GM19455 (cell line): Measurements from ENCODE around the gene TTLL10.

Experiments
- ATAC-seq: cut with Tn5 transposase; IDR thresholded peaks from one replicate; pipeline ENCODE4 v1.9.1; 2021; ENCODE audit not compliant: unreplicated experiment

TTLL10 gene

DNA sequence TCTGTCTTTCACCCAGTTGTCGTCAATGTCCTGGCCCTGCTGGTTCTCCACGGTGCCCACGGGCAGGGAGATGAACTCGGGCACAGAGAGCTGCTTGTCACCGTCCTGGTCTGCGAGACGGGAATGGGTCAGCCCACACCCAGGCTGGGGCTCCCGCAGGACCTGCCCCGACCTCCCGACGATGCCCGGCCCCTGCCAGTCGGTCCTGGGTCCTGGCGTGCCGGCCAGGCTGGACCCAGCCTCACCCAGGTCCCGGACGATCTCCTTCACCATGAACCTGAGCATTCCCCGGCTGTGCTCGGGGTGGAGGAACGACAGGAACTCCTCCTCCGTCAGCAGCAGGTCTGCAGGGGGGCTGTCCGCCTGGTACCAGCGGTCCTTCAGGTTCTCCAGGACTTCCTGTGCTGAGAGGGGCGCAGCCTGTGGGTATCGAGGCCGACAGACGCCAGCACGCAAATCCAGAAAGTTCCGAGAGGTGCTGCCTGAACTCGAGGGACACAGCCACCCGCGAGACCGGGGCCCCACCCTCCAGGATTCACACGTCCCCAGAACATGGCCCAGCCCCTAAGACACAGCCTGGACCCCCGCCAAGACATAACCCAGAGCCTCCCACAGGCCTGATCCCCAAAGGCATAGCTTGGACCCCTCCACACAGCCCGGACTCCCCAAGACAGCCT lies 45.0 kb downstream of the TTLL10 start:
- no peak for ATAC-seq

DNA sequence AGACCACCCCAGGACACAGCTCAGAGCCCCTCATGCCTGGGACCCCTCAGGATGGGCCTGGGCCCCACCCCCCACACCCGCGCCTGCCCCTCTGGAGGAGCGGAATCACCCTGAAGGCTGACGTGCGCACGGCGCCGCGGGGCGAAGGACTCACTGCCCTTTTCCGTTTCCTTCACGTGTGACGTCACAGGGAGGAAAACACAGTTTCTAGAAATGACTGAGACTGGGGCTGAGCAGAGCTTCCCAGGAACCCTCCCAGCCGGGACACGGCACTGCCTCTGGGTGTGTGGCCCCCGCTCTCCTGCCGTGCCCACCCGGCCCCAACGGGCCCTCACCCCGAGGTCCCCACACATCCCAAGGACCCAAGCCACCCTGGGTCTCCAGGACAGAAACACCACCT lies 45.7 kb downstream of the TTLL10 start:
- ATAC-seq, result no peak

DNA sequence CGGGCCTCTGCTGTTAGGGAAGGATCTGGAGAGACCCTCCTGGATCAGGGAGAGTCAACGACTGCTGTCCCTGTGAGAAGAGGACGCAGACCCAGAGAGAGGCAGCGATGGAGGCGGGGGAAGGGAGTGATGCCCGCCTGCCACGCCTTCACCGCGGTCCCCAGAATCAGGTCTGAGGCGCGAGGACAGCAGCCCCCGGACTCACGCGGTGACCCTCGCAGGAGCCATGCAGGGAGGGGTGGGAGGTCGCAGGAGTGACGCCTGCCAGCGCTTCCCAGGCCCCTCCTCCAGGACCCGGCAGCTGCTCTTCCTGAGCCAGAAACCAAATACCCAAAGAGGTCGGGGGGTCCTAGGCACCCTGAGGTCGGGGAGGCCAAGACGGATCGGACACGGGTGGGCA lies 46.5 kb downstream of the TTLL10 start:
- no peak for ATAC-seq

DNA sequence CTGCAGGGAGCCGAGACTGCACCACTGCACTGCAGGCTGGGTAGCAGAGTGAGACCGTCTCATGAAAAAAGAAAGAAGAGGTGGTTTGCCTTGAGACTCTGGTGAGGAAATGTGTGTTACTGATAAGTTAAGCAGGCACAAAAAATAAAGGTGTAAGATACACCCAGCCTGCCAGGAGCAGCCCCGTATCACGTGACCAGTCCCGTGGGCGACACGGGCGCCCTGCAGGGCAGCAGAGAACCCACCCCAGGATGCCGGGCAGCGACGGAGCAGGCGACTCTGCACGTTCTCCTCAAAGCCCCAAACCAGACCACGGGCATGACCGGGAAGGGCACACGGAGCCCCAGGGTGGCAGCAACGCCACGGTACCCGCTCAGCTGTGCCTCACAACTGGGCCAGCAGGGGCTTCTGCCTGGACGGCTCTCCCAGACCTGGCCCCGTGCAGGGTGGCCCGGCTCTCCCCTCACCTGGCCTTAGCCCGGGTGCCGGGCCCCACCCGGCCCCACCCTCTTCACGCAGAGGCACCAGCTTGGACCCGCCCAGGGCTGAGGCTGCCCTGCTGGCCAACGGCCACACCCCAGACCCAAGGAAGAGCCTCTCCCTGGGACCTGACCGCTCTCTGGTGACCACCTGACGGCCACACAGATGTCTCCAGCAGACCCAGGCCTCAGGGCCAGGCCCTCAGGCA lies 48.4 kb downstream of the TTLL10 start:
- no peak for ATAC-seq

DNA sequence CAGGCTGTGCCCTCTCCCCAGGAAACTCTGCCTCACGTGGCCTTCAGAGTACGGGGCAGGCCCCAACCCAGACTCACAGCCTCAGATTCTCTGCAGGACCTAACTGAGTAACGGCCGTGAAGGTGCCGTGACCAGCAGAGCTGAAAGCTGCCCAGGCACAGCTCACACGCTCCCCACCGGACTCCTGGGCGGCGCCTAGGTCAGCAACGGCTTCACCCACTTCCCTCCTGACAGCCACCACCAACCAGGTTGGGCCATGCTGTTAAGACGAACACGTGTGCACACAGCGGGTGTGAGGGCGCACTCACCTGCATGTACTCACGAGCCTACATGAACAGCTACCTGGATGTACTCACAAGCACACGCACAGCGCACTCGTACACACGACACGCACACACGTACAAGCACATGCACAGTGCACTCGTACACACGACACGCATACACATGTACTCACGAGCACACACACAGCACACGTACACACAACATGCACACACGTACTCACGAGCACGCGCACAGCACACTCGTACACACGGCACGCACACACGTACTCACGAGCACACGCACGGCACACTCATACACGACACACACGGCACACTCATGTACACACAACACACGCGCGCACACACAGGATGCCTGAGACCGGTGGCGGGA lies 49.0 kb downstream of the TTLL10 start:
- no peak for ATAC-seq

DNA sequence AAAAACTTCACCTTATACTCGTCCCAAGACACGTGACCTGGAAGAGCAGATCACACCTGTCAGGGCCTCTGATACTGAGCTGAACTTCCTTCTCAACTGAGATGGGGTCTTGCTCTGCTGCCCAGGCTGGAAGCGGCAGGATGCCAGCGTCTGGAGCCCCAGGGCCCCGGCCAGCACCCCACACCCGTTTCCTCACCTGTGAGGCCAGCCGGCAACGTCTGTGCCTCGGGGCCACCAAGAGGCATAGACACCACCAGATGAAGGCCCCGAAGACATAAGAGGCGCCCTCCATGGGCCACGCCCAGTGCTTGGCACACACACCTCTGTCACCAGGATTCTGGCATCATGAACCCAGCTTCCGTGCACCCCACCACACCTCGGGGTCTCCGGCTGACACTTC lies 49.6 kb downstream of the TTLL10 start:
- no peak for ATAC-seq

DNA sequence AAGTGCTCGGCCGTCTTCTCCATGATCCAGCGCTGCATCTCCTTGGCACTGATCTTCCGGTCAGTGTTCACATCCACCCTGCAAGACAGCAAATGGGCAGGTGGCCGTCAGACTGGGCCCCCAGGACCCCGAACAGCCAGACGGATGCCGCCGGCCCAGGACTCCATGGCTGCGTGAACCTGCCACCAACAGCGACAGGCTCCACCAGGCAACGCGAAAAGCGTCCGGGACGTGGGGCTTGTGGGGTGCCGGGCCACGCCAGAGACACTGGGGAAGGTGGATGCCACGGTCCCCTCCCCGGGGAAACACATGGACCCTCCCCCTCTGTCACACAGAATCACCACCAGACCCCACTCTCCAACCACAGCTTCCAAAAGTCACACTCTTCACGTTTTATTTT lies 50.2 kb downstream of the TTLL10 start:
- ATAC-seq, result no peak

DNA sequence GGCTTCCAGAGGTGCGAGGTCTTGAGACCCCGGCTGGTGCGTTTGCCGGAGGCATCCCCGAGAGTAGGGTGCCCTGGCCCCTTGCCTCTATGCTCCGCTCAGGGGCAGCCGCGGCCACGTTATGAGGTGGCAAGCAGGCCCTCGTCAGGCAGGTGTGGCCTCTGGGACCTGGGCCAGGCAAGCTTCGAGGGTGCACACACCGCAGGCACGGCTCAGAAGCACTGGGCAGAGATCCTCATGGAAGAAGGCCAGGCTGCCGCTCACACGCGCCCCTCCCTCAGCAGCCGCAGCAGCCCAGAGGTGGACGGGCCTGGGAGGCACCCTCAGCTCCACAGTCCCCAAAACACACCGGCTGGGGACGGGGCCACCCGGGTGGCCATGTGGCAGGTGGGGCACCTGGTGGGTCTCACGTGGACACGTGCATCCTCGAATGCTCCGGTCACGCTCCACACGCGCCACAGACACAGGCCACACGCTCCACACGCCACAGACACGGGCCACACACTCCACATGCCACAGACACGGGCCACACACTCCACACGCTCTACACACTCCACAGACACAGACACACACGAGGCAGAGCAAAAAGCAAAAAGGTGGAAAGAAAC lies 51.7 kb downstream of the TTLL10 start:
- ATAC-seq, result no peak

DNA sequence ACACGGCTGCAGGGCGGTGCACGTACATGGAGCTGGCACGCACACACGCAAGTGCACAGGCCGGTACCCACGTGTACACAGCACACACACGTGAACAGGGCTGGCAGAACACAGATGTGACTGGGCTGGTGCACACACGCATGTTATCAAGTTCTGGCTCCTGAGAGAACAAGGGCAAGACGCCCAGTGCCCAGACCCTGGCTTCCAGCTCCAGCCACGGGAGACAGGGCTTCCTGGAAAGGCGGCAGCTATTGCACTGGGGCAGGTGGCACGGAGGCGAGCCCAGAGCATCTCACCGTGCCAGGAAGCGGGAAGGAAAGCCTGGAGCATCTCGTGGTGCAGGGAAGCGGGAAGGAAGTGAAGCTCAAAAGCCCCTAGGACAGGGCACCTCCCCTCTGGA lies 52.2 kb downstream of the TTLL10 start:
- ATAC-seq, result no peak

DNA sequence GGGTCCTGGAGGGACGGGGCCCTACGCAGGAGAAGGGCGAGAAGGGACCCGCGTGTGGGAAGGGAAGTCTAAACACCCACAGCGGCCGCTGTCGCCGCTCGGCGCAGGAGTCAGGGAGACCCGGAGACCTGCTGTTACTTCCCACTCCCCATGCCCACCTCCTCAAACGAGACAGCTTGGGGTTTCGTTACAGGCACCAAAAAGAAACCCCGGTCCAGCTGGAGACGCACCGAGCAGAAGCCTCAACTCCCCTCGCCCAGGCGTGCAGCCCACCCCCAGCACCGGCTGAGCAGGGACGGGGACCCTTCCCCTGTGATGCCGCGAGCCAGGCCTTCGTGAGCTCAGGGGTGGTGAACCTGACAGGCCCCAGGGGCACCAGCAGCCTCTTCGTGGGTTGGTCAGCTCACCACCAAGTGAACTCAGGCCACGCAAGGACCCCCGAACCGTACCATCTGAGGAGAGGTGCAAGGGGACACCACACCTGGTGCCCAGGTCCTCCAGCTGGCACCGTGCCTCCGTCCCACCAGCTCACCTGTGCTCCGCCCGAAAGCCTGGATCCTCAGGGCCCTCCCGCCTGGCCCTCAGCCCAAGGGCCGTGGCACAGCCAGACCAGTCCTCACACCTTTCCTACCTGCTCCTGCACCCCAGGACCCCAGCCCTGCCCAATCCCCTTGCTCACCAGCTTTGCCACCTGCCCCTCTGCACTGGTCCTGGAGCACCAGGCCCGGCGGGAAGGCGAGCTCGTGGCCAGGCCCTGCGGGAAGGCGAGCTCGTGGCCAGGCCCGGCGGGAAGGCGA lies 53.1 kb downstream of the TTLL10 start:
- no peak for ATAC-seq

DNA sequence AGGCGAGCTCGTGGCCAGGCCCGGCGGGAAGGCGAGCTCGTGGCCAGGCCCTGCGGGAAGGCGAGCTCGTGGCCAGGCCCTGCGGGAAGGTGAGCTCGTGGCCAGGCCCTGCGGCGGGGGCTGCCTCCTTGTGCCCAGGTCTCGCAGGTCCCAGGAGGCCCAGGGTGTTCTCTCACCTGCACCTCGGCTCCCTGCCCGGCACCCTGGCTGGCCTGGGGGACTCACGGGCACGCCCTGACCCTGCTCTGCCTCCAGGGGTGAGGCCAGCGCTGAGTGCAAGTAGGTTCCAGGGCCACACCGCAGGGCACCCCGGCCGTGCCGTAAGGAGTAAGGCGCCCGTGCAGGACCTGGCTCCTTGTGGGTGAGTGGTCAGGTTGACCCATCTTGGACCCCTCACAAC lies 53.7 kb downstream of the TTLL10 start:
- no peak for ATAC-seq

DNA sequence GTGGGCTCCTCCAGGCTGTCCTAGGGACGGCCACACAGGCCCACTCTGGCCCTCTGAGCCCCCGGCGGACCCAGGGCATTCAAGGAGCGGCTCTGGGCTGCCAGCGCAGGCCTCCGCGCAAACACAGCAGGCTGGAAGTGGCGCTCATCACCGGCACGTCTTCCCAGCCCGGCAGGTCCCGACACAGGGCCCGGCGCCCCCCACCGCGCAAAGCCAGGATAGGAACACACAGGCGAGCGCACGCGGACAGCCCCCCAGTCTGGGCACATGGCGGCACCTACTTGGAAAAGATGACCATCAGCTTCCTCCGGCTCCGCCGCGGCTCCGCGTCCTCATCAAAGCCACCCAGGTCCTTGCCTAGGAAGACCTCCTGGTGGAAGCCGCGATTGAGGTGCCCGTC lies 54.5 kb downstream of the TTLL10 start:
- ATAC-seq, result no peak

DNA sequence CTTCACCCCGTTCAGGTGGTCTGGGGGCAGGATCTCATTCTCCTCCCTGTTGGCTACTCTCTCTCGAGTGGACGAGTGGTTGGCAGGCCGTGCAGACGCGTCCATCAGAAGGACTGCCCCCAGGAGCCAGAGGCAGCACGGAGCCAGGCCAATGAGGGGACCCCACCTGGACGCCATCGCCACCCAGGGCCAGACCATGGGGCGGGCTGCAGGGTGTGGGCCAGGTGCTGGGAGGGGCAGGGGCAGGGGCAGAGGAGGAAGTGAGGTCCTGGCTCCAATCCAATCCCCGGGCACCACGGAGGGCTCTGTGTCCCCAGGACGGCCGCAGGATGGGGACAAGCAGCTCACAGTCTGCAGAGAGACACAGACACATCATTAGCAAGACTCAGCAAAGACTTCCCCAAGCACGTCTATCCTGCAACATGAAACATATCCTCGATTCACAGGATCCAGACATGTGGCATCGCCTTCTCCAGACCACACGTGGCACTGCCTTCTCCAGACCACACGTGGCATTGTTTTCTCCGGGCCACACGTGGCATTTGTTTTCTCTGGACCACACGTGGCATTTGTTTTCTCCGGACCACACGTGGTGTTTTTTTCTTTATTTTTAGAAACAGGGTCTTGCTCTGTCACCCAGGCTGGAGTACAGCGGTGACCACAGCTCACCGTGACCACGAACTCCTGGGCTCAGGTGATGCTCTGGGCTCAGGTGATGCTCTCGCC lies 55.1 kb downstream of the TTLL10 start:
- no peak for ATAC-seq

DNA sequence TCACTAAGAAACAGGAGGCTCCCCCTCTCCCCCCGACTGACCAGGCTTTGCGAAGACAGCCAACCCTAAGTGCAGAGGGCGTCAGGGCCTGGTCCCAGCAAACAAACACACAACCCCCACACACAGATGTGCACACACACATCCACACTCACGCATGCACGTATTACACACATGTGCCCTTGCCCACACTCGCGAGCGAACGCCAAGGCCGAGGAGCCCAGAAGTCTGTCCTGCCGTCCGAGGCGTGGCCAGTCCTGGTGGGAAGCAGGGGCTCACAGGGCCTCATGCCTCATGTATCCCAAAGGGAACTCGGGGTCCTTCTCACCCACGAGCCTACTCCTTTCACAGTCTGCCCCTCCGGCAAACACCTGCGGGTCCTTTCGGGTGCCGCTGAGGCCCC lies 56.1 kb downstream of the TTLL10 start:
- no peak for ATAC-seq

DNA sequence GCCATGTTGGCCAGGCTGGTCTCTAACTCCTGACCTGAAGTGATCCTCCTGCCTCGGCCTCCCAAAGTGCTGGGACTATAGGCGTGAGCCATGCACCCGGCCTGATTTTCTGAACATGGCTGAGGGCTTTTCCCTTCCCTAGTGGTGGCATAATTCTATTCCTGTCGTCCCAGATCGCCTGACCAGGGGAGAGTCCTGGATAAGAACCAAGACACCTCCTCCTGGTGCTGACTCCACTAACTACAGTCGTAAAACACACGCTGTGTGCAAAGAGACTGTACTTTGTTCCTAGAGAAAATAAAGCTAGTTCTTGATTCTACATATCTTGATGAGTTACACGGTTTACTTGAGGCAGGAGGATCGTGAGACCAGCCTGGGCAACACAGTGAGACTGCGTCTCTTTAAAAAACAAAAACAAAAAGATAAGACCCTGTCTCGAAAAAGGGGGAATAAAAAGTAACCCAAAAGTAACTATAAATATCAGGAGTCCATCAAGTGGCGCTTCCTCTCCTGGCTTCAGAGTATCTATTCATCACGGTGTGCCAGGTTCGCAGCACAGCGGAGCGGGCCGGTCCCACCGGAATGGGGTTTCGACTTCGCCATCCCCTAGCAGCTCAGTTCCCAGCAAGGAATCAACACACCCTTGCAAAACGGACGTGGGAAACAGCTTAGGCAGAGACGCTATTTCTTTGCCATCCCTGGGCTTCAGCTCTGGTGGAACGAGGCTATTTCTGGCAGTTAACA lies 57.1 kb downstream of the TTLL10 start:
- no peak for ATAC-seq

DNA sequence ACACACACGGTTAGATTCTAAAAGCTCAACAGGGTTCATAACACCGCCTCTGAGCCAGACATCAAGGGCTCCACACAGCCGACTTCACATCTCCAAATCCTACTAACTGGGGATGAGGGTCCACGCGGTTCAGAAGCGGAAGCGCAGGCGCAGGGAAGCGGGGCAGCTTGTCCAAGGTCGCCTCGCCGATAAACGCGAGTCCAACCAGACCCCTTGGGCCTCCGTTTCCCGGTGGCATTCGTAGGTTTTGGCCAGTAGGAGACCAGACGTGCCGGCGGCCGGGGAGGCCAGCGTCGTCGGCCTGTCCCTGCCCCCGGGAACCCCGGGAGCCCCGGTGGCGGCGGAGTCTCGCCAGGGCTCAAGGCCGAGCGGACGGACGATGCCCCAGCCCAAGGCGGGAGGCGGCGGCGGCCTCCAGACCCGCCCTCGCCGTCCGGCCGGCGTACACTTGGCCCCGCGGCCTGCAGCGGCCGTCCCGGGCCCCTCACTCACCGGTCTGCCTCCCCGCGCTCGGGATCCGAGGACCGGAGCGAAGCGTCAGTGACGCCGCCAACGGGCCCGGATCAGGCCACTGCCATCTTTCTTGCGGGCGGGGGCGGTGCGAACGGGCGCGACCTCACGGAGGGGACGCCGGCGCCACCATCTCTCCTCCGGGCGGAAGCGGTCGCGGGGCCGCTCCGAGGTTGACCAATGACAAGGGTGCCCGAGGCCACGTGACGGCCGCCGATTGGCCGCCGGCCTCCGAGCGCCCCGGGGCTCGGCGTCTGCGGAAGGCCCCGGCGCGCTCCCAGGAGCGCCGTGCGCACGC lies 57.9 kb downstream of the TTLL10 start, which contains the start of gene SDF4:
TSS of gene SDF4 (minus strand) at position 602 of the 808 bp plus-strand sequence. CDS start 3,229 bp downstream, outside the sequence.
- ATAC-seq, result peak; percentile 85

DNA sequence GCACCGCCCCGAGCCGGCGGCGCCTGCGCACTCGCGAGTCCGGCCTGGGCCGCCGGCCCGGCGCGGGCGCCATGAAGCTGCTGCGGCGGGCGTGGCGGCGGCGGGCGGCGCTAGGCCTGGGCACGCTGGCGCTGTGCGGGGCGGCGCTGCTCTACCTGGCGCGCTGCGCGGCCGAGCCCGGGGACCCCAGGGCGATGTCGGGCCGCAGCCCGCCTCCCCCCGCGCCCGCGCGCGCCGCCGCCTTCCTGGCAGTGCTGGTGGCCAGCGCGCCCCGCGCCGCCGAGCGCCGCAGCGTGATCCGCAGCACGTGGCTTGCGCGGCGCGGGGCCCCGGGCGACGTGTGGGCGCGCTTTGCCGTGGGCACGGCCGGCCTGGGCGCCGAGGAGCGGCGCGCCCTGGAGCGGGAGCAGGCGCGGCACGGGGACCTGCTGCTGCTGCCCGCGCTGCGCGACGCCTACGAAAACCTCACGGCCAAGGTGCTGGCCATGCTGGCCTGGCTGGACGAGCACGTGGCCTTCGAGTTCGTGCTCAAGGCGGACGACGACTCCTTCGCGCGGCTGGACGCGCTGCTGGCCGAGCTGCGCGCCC lies 58.6 kb downstream of the TTLL10 start, which contains the start of gene B3GALT6:
TSS of gene B3GALT6 (plus strand) at position 30 of the 588 bp plus-strand sequence. CDS start at position 72, 42 bp downstream.
- ATAC-seq, result no peak
